GM18951 (cell line): ENCODE measurements around the gene CRADD.
"Not testable (repeated sequence)": the region's sequence is repeated elsewhere in the genome, so short reads cannot be mapped to it uniquely, and the experiment has no call there.

Source experiments
- POLR2A ChIP-seq: IDR thresholded peaks from 4 replicates; pipeline ENCODE4 v1.6.1; 2011; ENCODE audit warnings: mild to moderate bottlenecking; ENCODE audit not compliant: insufficient read length, insufficient read depth; ENCODE audit errors: extremely low read depth
- in situ Hi-C: fragments of 300-500 bp; cut with MboI; formaldehyde crosslinking; loops from one replicate; pipeline ENCODE4 v1.12.0; 2022; ENCODE audit warnings: low sequenced_read_pairs, mixed read lengths, inconsistent platforms; ENCODE audit not compliant: unreplicated experiment

CRADD gene

DNA sequence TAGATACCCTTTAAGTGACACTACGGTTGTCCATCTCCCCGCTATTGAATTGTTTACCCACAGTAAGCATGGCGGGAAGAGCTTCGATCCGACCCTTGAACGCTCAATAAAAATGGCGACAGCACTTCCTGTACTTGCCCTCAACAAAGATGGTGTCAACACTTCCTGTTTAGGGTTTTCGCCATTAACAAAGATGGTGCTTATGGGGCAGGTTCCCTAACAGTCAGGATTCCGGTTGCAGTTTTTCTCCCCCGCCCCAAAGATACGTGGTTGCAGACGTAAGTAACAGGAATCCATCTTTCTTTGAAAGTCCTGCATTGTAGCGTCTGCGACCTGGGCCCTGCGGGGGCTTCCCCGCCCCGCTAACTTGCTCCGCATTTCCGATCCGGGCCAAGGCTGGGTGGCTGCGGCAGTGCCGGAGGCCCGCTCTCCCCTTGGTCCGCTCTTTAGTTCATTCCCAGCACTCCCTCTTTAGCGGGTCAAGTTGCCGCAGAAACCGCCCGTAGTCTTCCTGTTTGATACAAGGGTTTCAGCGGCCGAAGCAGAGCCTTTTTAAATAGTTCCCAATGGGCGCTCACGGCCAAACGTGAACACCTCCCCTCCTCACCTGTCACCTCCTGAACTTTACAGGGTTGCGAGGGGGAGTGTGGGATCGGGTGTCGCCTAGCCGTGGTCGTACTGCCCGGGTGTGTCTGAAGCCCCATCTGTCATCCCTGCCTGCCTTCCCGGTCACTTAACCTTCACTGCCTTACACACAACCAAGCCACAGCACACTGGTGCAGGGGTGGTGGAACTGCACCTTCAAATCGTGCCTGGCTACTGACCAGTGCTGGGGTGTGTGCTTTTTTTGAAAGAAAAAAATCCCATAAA is at the start of gene CRADD:
Gene CRADD, plus strand, starts transcription at position 181 of the 870 bp plus-strand sequence.
- in situ Hi-C loops: no loop called here

GRCh38 chr12:93632383-93632782 is 44.8 kb upstream of the CRADD start:
- in situ Hi-C loops: no loop called here
- TF ChIP-seq POLR2A: no peak

More for the DNA sequence above, at the start of gene CRADD:
- TF ChIP-seq POLR2A: peak; percentile 82

DNA sequence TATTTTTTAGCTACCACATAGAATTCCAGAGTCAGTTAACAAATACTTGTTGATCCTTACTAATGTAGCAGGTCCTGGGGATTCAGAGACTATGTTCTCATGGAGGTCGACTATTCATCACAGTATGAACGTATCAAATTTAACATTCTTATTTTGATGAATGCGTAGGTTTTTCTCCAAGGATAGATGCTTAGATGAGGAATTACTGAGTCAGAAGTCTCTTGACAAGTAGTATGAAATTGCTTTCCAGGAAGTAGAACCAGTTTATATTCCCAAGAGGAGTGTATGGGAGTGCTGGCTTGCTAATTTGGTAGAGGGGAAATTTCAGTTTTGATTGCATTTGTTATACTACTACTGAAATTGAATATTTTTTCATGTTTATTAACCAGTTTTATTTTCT is 42.8 kb upstream of the CRADD start:
- TF ChIP-seq POLR2A: no peak
- in situ Hi-C loops: no loop called here

DNA sequence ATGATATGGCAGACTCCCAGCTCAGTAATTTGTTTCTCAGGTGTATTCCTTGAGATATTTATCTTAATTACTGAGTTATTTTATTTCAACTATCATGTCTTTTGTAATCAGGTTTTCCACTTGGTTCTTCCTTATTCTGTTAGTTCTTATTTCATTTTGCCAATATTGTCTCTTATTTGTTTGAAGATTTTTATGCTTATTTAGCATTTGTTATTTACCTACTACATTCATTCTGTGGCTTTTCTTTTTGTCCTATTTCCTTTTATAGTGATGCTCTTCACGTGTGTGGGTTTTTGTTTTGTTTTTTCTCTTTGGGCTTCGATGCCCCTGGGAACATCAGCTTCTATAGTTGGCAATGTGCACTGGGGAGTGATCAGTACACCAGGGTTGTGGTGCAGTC is 40.5 kb upstream of the CRADD start:
- no peak for TF ChIP-seq POLR2A
- in situ Hi-C loops: no loop called here

DNA sequence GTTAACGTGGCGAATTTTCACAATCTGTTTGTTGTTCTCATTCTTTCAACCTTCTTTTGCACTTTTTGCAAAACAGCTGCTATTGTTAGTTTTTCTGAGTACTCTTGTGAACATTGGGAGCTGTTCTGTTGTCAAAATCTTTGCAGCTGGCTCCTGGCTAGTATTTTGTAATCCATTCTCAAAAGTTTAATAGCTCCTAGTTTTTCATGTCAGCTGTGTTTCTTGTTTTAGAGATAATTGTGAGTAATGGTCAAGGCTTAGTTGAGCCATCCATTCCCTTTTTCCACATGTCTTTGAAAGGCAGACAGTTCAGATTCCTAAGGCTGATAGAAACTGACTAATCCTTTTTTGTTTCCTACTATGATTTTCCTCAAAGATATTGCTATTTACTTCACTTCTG is 39.1 kb upstream of the CRADD start:
- no peak for TF ChIP-seq POLR2A
- in situ Hi-C loops: no loop called here

- no peak for TF ChIP-seq POLR2A
- in situ Hi-C loops: no loop called here
Measured at GRCh38 chr12:93638954-93639353, 38.2 kb upstream of the CRADD start.

DNA sequence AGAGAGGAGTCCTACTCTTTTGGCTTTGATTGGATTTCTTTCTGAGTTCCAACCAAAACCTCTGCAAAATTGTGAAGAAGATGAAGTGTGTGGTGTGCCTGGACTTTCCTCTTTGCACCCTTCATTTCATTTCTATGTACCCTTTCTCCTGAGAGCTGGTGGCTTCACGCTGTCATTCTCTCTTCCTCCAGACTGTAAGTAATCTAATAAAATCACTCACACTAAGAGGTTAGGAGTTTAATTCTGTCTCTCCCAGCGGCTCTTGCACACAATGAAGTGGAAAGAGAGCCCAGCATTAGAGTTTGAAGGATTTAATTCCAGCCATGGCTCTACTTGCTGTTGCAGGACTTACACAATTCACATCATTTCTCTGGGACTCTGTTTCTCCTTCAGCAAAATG is 37.8 kb upstream of the CRADD start:
- no peak for TF ChIP-seq POLR2A
- in situ Hi-C loops: no loop called here

GRCh38 chr12:93641380-93641779 is 35.8 kb upstream of the CRADD start:
- in situ Hi-C loops: not testable (repeated sequence)

- no peak for TF ChIP-seq POLR2A
- in situ Hi-C loops: no loop called here
Measured at GRCh38 chr12:93642751-93643150, 34.4 kb upstream of the CRADD start.

- in situ Hi-C loops: no loop called here
- no peak for TF ChIP-seq POLR2A
Measured at GRCh38 chr12:93645702-93646101, 31.5 kb upstream of the CRADD start.

GRCh38 chr12:93650626-93651025 is 26.5 kb upstream of the CRADD start:
- in situ Hi-C loops: no loop called here
- no peak for TF ChIP-seq POLR2A

GRCh38 chr12:93653079-93653478 is 24.1 kb upstream of the CRADD start:
- in situ Hi-C loops: no loop called here
- TF ChIP-seq POLR2A: no peak

GRCh38 chr12:93653712-93654111 is 23.5 kb upstream of the CRADD start:
- no peak for TF ChIP-seq POLR2A
- in situ Hi-C loops: no loop called here

GRCh38 chr12:93654421-93654820 is 22.8 kb upstream of the CRADD start:
- in situ Hi-C loops: no loop called here
- TF ChIP-seq POLR2A: no peak

DNA sequence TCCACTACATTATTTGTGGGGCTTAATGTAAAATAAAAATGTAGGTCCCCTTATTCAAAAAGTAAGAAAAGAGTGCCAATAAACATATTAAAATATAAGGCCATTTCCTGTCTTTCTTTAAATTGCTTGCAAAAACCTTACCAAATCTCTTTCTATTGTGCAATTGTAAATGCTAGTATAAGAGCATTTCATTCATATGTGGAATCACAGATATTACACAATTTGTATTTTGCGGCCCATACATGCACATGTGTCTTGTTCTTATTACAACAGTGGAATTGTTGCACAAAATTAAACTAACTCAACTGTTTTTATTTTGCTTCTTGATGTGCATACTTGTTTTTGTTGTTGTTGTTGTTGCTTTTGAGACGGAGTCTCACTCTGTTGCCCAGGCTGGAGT is 20.1 kb upstream of the CRADD start:
- no peak for TF ChIP-seq POLR2A
- in situ Hi-C loops: no loop called here

GRCh38 chr12:93661021-93661420 is 16.2 kb upstream of the CRADD start:
- in situ Hi-C loops: no loop called here
- TF ChIP-seq POLR2A: no peak
